PFSK-1 (cell line): ENCODE results near the gene AP1M1.

ENCODE experiments used
- FOXP2 ChIP-seq: optimal IDR thresholded peaks from 2 replicates; pipeline ENCODE3; 2011; ENCODE audit warnings: borderline replicate concordance, control low read depth, inconsistent platforms; ENCODE audit not compliant: insufficient read depth; ENCODE audit errors: extremely low read length, extremely low read depth
- POLR2AphosphoS5 ChIP-seq: IDR thresholded peaks from 2 replicates; pipeline ENCODE4 v1.6.1; 2012; ENCODE audit warnings: low read depth, mild to moderate bottlenecking, control low read depth, low read length, moderate library complexity
- REST ChIP-seq, 2 experiments: IDR thresholded peaks; 2 replicates each; pipeline versions ENCODE4 v1.6.1 to v1.8.0; 2011 to 2012; ENCODE audit warnings: low read depth in 2 of 2, low read length in 2 of 2, control low read depth in 1 of 2, inconsistent platforms in 1 of 2, mild to moderate bottlenecking in 1 of 2, moderate library complexity in 1 of 2; ENCODE audit not compliant: insufficient read depth in 1 of 2
- SIN3A ChIP-seq: IDR thresholded peaks from 2 replicates; pipeline ENCODE4 v1.6.1; 2012; ENCODE audit warnings: mild to moderate bottlenecking, low read length, moderate library complexity, borderline replicate concordance; ENCODE audit not compliant: insufficient read depth
- TAF1 ChIP-seq: IDR thresholded peaks from 2 replicates; pipeline ENCODE4 v1.6.1; 2012; ENCODE audit warnings: low read length, control low read depth, borderline replicate concordance; ENCODE audit not compliant: insufficient read depth

The AP1M1 gene

DNA sequence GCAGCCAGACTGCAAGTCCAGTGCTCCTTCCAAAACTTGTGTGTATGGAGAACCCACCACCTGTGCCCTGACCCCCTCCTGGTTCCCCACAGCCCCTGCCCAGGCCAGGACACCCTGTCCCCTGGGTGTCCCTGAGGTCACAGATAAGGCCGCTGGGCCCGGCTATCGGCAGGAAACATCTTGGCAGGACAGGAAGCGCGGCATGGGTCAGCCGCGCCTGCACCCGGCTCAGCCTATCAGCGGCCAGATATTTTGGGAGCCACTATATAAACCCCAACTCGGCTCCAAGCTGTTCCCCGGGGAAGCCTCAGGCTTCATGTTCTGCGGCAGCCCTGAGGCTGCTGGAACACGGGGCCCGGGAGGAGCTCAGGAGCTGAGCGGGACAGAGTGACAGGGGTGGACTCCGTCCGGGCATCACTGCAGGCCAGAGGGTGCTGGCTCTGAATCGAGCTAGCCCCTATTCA, 60.8 kb downstream of the AP1M1 start:
- TF ChIP-seq FOXP2: no peak
- TF ChIP-seq POLR2AphosphoS5: no peak
- TF ChIP-seq SIN3A: no peak
- TF ChIP-seq TAF1: no peak
- no peak for TF ChIP-seq REST (IDR thresholded peaks at IDR 0.05; ENCODE audit: insufficient read depth in 1 of 2, low read depth in 2 of 2, low read length in 2 of 2)

DNA sequence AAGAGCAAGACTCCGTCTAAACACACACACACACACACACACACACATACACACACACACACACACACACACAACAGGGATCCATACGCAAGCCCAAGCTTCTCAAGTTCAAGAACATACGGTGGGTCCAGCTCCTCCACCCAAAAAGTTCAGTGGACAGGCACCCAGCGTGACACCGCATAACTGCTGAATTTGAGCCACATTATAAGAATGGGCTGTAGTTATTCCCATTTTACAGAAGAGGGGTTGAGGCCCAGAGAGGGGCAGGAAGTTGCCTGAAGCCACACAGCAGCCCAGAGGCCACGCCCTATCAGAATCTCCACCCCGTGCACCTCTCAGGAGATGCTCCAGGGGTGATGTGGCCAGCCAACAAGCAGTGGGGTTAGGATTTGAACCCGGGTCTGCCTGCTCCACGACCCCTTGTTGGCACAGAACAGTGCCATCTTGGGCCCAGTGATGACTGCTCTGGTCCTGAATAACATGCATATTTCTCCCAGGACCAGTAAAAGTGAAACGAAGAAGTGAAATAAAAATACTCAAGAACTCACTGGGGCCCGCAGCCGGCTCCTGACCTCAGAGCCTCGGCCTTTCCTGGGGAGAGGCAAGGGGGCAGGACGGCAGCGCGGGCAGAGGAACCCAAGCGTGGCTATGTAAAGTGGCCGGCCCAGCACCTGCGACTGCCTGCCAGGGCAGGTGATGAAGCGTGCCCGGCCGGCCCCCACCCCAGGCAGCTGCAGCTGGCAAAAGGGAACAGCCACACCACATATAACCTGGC, 61.9 kb downstream of the AP1M1 start:
- TF ChIP-seq FOXP2 (no peak), TAF1 (no peak), SIN3A (no peak), POLR2AphosphoS5 (no peak), REST (IDR thresholded peaks at IDR 0.05; ENCODE audit: insufficient read depth in 1 of 2, low read depth in 2 of 2, low read length in 2 of 2) (no peak)

GRCh38 chr19:16260160-16260811, 62.6 kb downstream of the AP1M1 start:
- no peak for TF ChIP-seq SIN3A
- TF ChIP-seq POLR2AphosphoS5: no peak
- no peak for TF ChIP-seq TAF1
- no peak for TF ChIP-seq REST (IDR thresholded peaks at IDR 0.05; ENCODE audit: insufficient read depth in 1 of 2, low read depth in 2 of 2, low read length in 2 of 2)

DNA sequence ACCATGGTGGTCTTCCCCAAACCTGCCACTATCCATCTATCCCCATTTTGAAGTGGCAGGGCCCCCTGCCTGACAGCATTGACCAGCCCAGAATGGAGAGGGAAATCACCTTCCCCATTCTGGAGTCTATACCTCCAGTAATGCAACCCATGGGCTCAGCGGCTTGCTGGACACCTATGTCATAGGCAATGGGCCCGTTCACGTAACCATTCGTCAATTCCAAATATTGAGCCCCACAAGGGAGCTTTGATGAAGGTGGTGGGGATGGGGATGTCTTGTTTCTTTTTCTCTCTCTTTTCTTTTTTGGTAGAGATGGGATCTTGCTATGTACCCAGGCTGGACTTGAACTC, 63.1 kb downstream of the AP1M1 start:
- TF ChIP-seq SIN3A: no peak
- no peak for TF ChIP-seq FOXP2
- TF ChIP-seq REST (IDR thresholded peaks at IDR 0.05; ENCODE audit: insufficient read depth in 1 of 2, low read depth in 2 of 2, low read length in 2 of 2): no peak
- TF ChIP-seq POLR2AphosphoS5: no peak
- TF ChIP-seq TAF1: no peak
